Activated CD8-positive, alpha-beta T cell treated with anti-CD3 and anti-CD28 coated beads, Interleukin-2, amount 10 ng/mL, durations not matched to agents 7 days and 5 days (primary cell): ENCODE measurements around the gene POLR3G. TPM values are rescaled to one million over a fixed set of nuclear protein-coding genes. Genes with fewer than 3 reads are reported as not detected.
A peak's percentile ranks its signal among the peaks of the same experiment; 100 is the strongest.

Experiments
- ATAC-seq: fragments of 150-1000 bp; cut with Tn5 transposase; one replicate; pipeline ENCODE4 v1.10.0; 2021; ENCODE audit warnings: moderate library complexity
- CTCF ChIA-PET: fragments of 350-600 bp; sonication (Branson Sonifier 250); formaldehyde crosslinking; loops from one replicate; lab custom pipeline; 2021; ENCODE audit warnings: antibody characterized with exemption; lab: Charles Lee
- POLR2A ChIA-PET: fragments of 350-600 bp; sonication (Branson Sonifier 250); formaldehyde crosslinking; loops from one replicate; lab custom pipeline; 2021; ENCODE audit warnings: antibody characterized with exemption; lab: Charles Lee
- DNase-seq: peaks from one replicate; pipeline ENCODE4 v3.0.0-alpha.2; 2020
- H3K27ac Mint-ChIP-seq: one replicate; pipeline ENCODE4 v1.8.0; 2021; ENCODE audit warnings: mild to moderate bottlenecking, mixed read lengths
- H3K27me3 Mint-ChIP-seq: one replicate; pipeline ENCODE4 v1.8.0; 2021; ENCODE audit warnings: low read depth, mixed read lengths
- H3K36me3 Mint-ChIP-seq: one replicate; pipeline ENCODE4 v1.8.0; 2021; ENCODE audit warnings: low read depth, mixed read lengths
- H3K4me1 Mint-ChIP-seq: one replicate; pipeline ENCODE4 v1.8.0; 2021; ENCODE audit warnings: low read depth, mixed read lengths
- H3K4me3 Mint-ChIP-seq: one replicate; pipeline ENCODE4 v1.8.0; 2021; ENCODE audit warnings: mild to moderate bottlenecking, mixed read lengths
- H3K9me3 Mint-ChIP-seq: one replicate; pipeline ENCODE4 v1.8.0; 2022; ENCODE audit warnings: mixed read lengths; ENCODE audit not compliant: insufficient read depth
- total RNA-seq, 2 experiments: library from RNA; stranded (reverse); gene quantifications; one replicate each; pipeline ENCODE4 v1.2.3, GENCODE V29; 2021

Gene POLR3G
- total RNA-seq, 2 experiments from 2014 or later = 5.5 to 5.8 TPM

- POLR2A ChIA-PET = no interaction called here
- CTCF ChIA-PET = no interaction called here
- DNase-seq (no peak), ATAC-seq (no peak)
- no peaks in the 10 kb centered on the region for H3K36me3 Mint-ChIP-seq
- no peaks in the 10 kb centered on the region for H3K9me3 Mint-ChIP-seq
- no peak overlapping the region for H3K27ac Mint-ChIP-seq
- peaks cover 9% of the 10 kb centered on the region for H3K4me1 Mint-ChIP-seq
- H3K27me3 Mint-ChIP-seq = no peaks in the 10 kb centered on the region
- no peak overlapping the region for H3K4me3 Mint-ChIP-seq
These were observed 28.9 kb downstream of the POLR3G start for GRCh38 chr5:90503596-90503995.

- no peak for DNase-seq
- Mint-ChIP-seq H3K9me3 (no peaks in the 10 kb centered on the region), H3K4me3 (no peak overlapping the region), H3K27me3 (no peaks in the 10 kb centered on the region), H3K4me1 (peaks cover 9% of the 10 kb centered on the region), H3K27ac (no peak overlapping the region), H3K36me3 (no peaks in the 10 kb centered on the region)
- POLR2A ChIA-PET = no interaction called here
- CTCF ChIA-PET = no interaction called here
- no peak for ATAC-seq
These were observed 30.1 kb downstream of the POLR3G start for GRCh38 chr5:90504743-90505142.

GRCh38 chr5:90506221-90506620 lies 31.6 kb downstream of the POLR3G start:
- no peak for ATAC-seq
- Mint-ChIP-seq H3K4me3 (no peak overlapping the region), H3K9me3 (no peaks in the 10 kb centered on the region), H3K36me3 (no peaks in the 10 kb centered on the region), H3K27ac (no peak overlapping the region), H3K27me3 (no peaks in the 10 kb centered on the region), H3K4me1 (peaks cover 9% of the 10 kb centered on the region)
- DNase-seq = no peak
- ChIA-PET POLR2A (no interaction called here), CTCF (no interaction called here)

GRCh38 chr5:90510438-90510837 lies 35.8 kb downstream of the POLR3G start:
- DNase-seq (no peak), ATAC-seq (no peak)
- no peaks in the 10 kb centered on the region for H3K9me3 Mint-ChIP-seq
- peaks cover 5% of the 10 kb centered on the region for H3K36me3 Mint-ChIP-seq
- CTCF ChIA-PET = no interaction called here
- POLR2A ChIA-PET = no interaction called here
- H3K27ac Mint-ChIP-seq = no peak overlapping the region
- H3K27me3 Mint-ChIP-seq = no peaks in the 10 kb centered on the region
- peaks cover 9% of the 10 kb centered on the region for H3K4me1 Mint-ChIP-seq
- H3K4me3 Mint-ChIP-seq = no peak overlapping the region

- Mint-ChIP-seq H3K4me1 (peaks cover 6% of the 10 kb centered on the region), H3K36me3 (peaks cover 19% of the 10 kb centered on the region), H3K9me3 (no peaks in the 10 kb centered on the region), H3K27ac (no peak overlapping the region), H3K27me3 (no peaks in the 10 kb centered on the region), H3K4me3 (no peak overlapping the region)
- POLR2A ChIA-PET = interaction anchor here (0.9 kb wide), 1 partner anchor 38 kb away, joined by 3 read pairs; no protein-coding TSS in a partner anchor
- ATAC-seq (no peak), DNase-seq (no peak)
- CTCF ChIA-PET = no interaction called here
These were observed 39.9 kb downstream of the POLR3G start for GRCh38 chr5:90514520-90514919.

GRCh38 chr5:90518661-90519060 lies 44.0 kb downstream of the POLR3G start:
- Mint-ChIP-seq H3K9me3 (no peaks in the 10 kb centered on the region), H3K36me3 (peaks cover 49% of the 10 kb centered on the region), H3K4me3 (no peak overlapping the region), H3K27me3 (no peaks in the 10 kb centered on the region), H3K27ac (no peak overlapping the region), H3K4me1 (peaks cover 6% of the 10 kb centered on the region)
- CTCF ChIA-PET = interaction anchor here (1.1 to 1.3 kb wide), 3 partner anchors 10 to 79 kb away, joined by 3 to 6 read pairs (median 4); partner anchors contain the start of gene LYSMD3
- DNase-seq (no peak), ATAC-seq (no peak)
- POLR2A ChIA-PET = interaction anchor here (0.7 to 1.9 kb wide), 2 partner anchors 44 to 109 kb away, joined by 3 to 5 read pairs; partner anchors contain the start of genes CETN3, MBLAC2 and POLR3G

GRCh38 chr5:90519081-90519480 lies 44.4 kb downstream of the POLR3G start:
- ATAC-seq = no peak
- Mint-ChIP-seq H3K27ac (no peak overlapping the region), H3K36me3 (peaks cover 51% of the 10 kb centered on the region), H3K27me3 (no peaks in the 10 kb centered on the region), H3K9me3 (no peaks in the 10 kb centered on the region), H3K4me1 (peaks cover 6% of the 10 kb centered on the region), H3K4me3 (no peak overlapping the region)
- CTCF ChIA-PET = interaction anchor here (1.1 to 1.3 kb wide), 3 partner anchors 9 to 80 kb away, joined by 3 to 6 read pairs (median 4); partner anchors contain the start of gene LYSMD3
- POLR2A ChIA-PET = interaction anchor here (1.9 kb wide), 1 partner anchor 109 kb away, joined by 5 read pairs; the partner anchor contains the start of gene CETN3
- DNase-seq = no peak

GRCh38 chr5:90528601-90529193 lies 54.0 kb downstream of the POLR3G start:
- H3K9me3 Mint-ChIP-seq = no peaks in the 10 kb centered on the region
- peaks cover 18% of the 10 kb centered on the region for H3K36me3 Mint-ChIP-seq
- CTCF ChIA-PET = interaction anchor here (0.5 to 3.8 kb wide), 7 partner anchors 10 to 119 kb away, joined by 3 to 76 read pairs (median 3); partner anchors contain the start of genes CETN3, MBLAC2 and POLR3G
- H3K4me1 Mint-ChIP-seq = peaks cover 26% of the 10 kb centered on the region
- POLR2A ChIA-PET = interaction anchor here (1.1 to 3.1 kb wide), 4 partner anchors 8 to 119 kb away, joined by 3 to 22 read pairs (median 6); partner anchors contain the start of genes CETN3, MBLAC2 and POLR3G
- H3K4me3 Mint-ChIP-seq = peak overlapping the region; percentile 95
- H3K27ac Mint-ChIP-seq = peak overlapping the region; percentile 90
- DNase-seq (peak; percentile 44), ATAC-seq (peak; percentile 4)
- H3K27me3 Mint-ChIP-seq = peaks cover 14% of the 10 kb centered on the region

- Mint-ChIP-seq H3K27me3 (peaks cover 20% of the 10 kb centered on the region), H3K4me1 (peaks cover 26% of the 10 kb centered on the region), H3K36me3 (peaks cover 16% of the 10 kb centered on the region), H3K9me3 (no peaks in the 10 kb centered on the region), H3K4me3 (peak within 1 kb of the TSS; percentile 95), H3K27ac (peak within 1 kb of the TSS; percentile 97)
- ATAC-seq (peak; percentile 95), DNase-seq (peak; percentile 98)
- ChIA-PET POLR2A (interaction anchor here (1.1 to 3.1 kb wide), 3 partner anchors 8 to 120 kb away, joined by 3 to 22 read pairs (median 9); partner anchors contain the start of genes CETN3, MBLAC2 and POLR3G), CTCF (interaction anchor here (0.6 to 3.8 kb wide), 18 partner anchors 10 to 1801 kb away, joined by 3 to 76 read pairs (median 5); partner anchors contain the start of genes CETN3, MBLAC2 and POLR3G)
These were observed 54.7 kb downstream of the POLR3G start, which contains the start of gene LYSMD3 for GRCh38 chr5:90529194-90529938. Gene LYSMD3 (minus strand): TSS chr5:90529584. CDS start chr5:90525289, 4,295 bp downstream.

GRCh38 chr5:90529939-90530677 lies 55.4 kb downstream of the POLR3G start:
- peak; percentile 47 for ATAC-seq
- Mint-ChIP-seq H3K4me1 (peaks cover 24% of the 10 kb centered on the region), H3K9me3 (no peaks in the 10 kb centered on the region), H3K27ac (peak overlapping the region; percentile 97), H3K27me3 (peaks cover 21% of the 10 kb centered on the region), H3K4me3 (peak overlapping the region; percentile 95), H3K36me3 (peaks cover 11% of the 10 kb centered on the region)
- ChIA-PET CTCF (interaction anchor here (0.6 to 3.8 kb wide), 19 partner anchors 9 to 1802 kb away, joined by 3 to 76 read pairs (median 5); partner anchors contain the start of genes CETN3, MBLAC2 and POLR3G), POLR2A (interaction anchor here (3.1 kb wide), 1 partner anchor 121 kb away, joined by 22 read pairs; the partner anchor contains the start of gene CETN3)
- peak; percentile 70 for DNase-seq
